HEK293 (cell line): ENCODE data around the gene APOBEC3B.
A peak's percentile ranks its signal among the peaks of the same experiment; 100 is the strongest.
"Not testable (repeated sequence)": the region's sequence is repeated elsewhere in the genome, so short reads cannot be mapped to it uniquely, and the experiment has no call there.

Experiments
- CTCF ChIA-PET: fragments of 350-600 bp; formaldehyde crosslinking; extraction: SDS; loops from one replicate; lab custom pipeline; 2021; ENCODE audit warnings: antibody characterized with exemption; lab: Yijun Ruan, JAX
- POLR2A ChIA-PET: fragments of 300-600 bp; formaldehyde crosslinking; extraction: SDS; loops from one replicate; lab custom pipeline; 2020; ENCODE audit warnings: antibody characterized with exemption, inconsistent platforms; lab: Yijun Ruan, JAX
- H3K27ac ChIP-seq: fragments of 200-500 bp; sonication (Bioruptor generic); 2 replicates; pipeline ENCODE4 v1.5.1; 2014; ENCODE audit warnings: low read depth, low read length, control low read depth, inconsistent platforms; ENCODE audit errors: extremely low read depth
- H3K36me3 ChIP-seq, 2 experiments: fragments of 200-500 bp in 1 of 2; sonication (Bioruptor generic) in 1 of 2; 1 replicate in 1 of 2; 2 replicates in 1 of 2; pipeline ENCODE4 v1.5.1; 2014 to 2017; ENCODE audit warnings: inconsistent platforms in 2 of 2, low read length in 2 of 2; ENCODE audit not compliant: control insufficient read depth in 2 of 2, insufficient read depth in 1 of 2
- H3K4me1 ChIP-seq: fragments of 200-500 bp; sonication (Bioruptor generic); 2 replicates; pipeline ENCODE4 v1.5.1; 2014; ENCODE audit warnings: mild to moderate bottlenecking, low read length, inconsistent platforms; ENCODE audit not compliant: control insufficient read depth, insufficient read depth
- H3K4me3 ChIP-seq: 2 replicates; pipeline ENCODE4 v1.5.1; 2011; ENCODE audit warnings: low read depth, mild to moderate bottlenecking, control low read depth, low read length, moderate library complexity
- H3K9me3 ChIP-seq: fragments of 200-500 bp; sonication (Bioruptor generic); 2 replicates; pipeline ENCODE4 v1.5.1; 2014; ENCODE audit warnings: low read depth, low read length, inconsistent platforms; ENCODE audit not compliant: control insufficient read depth, insufficient read depth
- PRDM1 ChIP-seq: fragments of 450-650 bp; formaldehyde crosslinking; IDR thresholded peaks from 2 replicates; pipeline ENCODE4; 2016; ENCODE audit warnings: missing biosample characterization, missing genetic modification characterization
- PRDM2 ChIP-seq: fragments of 450-650 bp; formaldehyde crosslinking; IDR thresholded peaks from 2 replicates; pipeline ENCODE4 v1.5.1; 2016; ENCODE audit warnings: missing biosample characterization, missing genetic modification characterization, borderline replicate concordance
- ZBTB17 ChIP-seq: fragments of 450-650 bp; formaldehyde crosslinking; IDR thresholded peaks from 2 replicates; pipeline ENCODE4 v1.5.1; 2016; ENCODE audit warnings: missing biosample characterization, missing genetic modification characterization
- ZEB2 ChIP-seq: fragments of 450-650 bp; formaldehyde crosslinking; IDR thresholded peaks from 2 replicates; pipeline ENCODE4 v1.5.1; 2016; ENCODE audit warnings: missing biosample characterization, missing genetic modification characterization
- ZFP41 ChIP-seq: fragments of 450-650 bp; formaldehyde crosslinking; IDR thresholded peaks from 2 replicates; pipeline ENCODE4 v1.5.1; 2016; ENCODE audit warnings: missing biosample characterization, missing genetic modification characterization, borderline replicate concordance
- ZIC2 ChIP-seq: fragments of 450-650 bp; formaldehyde crosslinking; IDR thresholded peaks from 2 replicates; pipeline ENCODE4 v1.5.1; 2016; ENCODE audit warnings: missing biosample characterization, missing genetic modification characterization
- ZNF148 ChIP-seq: fragments of 450-650 bp; formaldehyde crosslinking; IDR thresholded peaks from 2 replicates; pipeline ENCODE4 v1.5.0; 2017; ENCODE audit warnings: missing biosample characterization, missing genetic modification characterization, borderline replicate concordance
- ZNF366 ChIP-seq: fragments of 450-650 bp; formaldehyde crosslinking; conservative IDR thresholded peaks from 2 replicates; pipeline ENCODE4 v1.5.1; 2016; ENCODE audit warnings: missing biosample characterization, missing genetic modification characterization
- ZNF529 ChIP-seq: fragments of 450-650 bp; formaldehyde crosslinking; IDR thresholded peaks from 2 replicates; pipeline ENCODE4 v1.5.1; 2017; ENCODE audit warnings: missing genetic modification characterization, missing biosample characterization; ENCODE audit not compliant: insufficient replicate concordance
- ZNF544 ChIP-seq: fragments of 450-650 bp; formaldehyde crosslinking; IDR thresholded peaks from 2 replicates; pipeline ENCODE4 v1.5.0; 2017; ENCODE audit warnings: missing biosample characterization, missing genetic modification characterization
- ZNF571 ChIP-seq: fragments of 450-650 bp; formaldehyde crosslinking; IDR thresholded peaks from 2 replicates; pipeline ENCODE4 v1.5.0; 2017; ENCODE audit warnings: missing biosample characterization, missing genetic modification characterization
- ZNF664 ChIP-seq: fragments of 450-650 bp; formaldehyde crosslinking; IDR thresholded peaks from 2 replicates; pipeline ENCODE4 v1.5.1; 2016; ENCODE audit warnings: missing biosample characterization, missing genetic modification characterization
- ZNF776 ChIP-seq: fragments of 450-650 bp; formaldehyde crosslinking; IDR thresholded peaks from 2 replicates; pipeline ENCODE4 v1.5.0; 2017; ENCODE audit warnings: missing biosample characterization, missing genetic modification characterization, borderline replicate concordance
- ZNF777 ChIP-seq: fragments of 450-650 bp; formaldehyde crosslinking; IDR thresholded peaks from 2 replicates; pipeline ENCODE4 v1.5.1; 2017; ENCODE audit warnings: missing biosample characterization, missing genetic modification characterization, borderline replicate concordance
- ZNF785 ChIP-seq: fragments of 450-650 bp; formaldehyde crosslinking; IDR thresholded peaks from 2 replicates; pipeline ENCODE4 v1.5.1; 2016; ENCODE audit warnings: missing biosample characterization, missing genetic modification characterization

APOBEC3B gene

GRCh38 chr22:38957808-38958650, 24.1 kb upstream of the APOBEC3B start:
- no peaks in the 10 kb centered on the region for H3K9me3 ChIP-seq
- no peak overlapping the region for H3K4me3 ChIP-seq
- no peaks in the 10 kb centered on the region for H3K36me3 ChIP-seq
- TF ChIP-seq ZIC2 (no peak), ZBTB17 (tag by site-specific recombination) (peak; percentile 36; the same call in 1 of the 2 replicates), PRDM1 (tag by site-specific recombination) (peak; percentile 99), PRDM2 (tag by site-specific recombination) (no peak), ZNF776 (tag by site-specific recombination) (0 out of 2 replicates have a peak, but pooled peaks have one; percentile 9), ZNF571 (tag by site-specific recombination) (no peak), ZNF785 (tag by site-specific recombination) (0 out of 2 replicates have a peak, but pooled peaks have one; percentile 47), ZNF777 (tag by site-specific recombination) (0 out of 2 replicates have a peak, but pooled peaks have one; percentile 15), ZEB2 (tag by site-specific recombination) (no peak), ZNF529 (tag by site-specific recombination) (no peak), ZNF366 (tag by site-specific recombination) (peak; percentile 100), ZNF664 (tag by site-specific recombination) (peak; percentile 87), ZNF148 (0 out of 2 replicates have a peak, but pooled peaks have one; percentile 6), ZFP41 (tag by site-specific recombination) (no peak)
- POLR2A ChIA-PET, result no interaction called here
- H3K4me1 ChIP-seq, result no peaks in the 10 kb centered on the region
- CTCF ChIA-PET, result interaction anchor here (0.6 kb wide), 1 partner anchor 24 kb away, joined by 3 read pairs; no protein-coding TSS in a partner anchor
- no peak overlapping the region for H3K27ac ChIP-seq

- H3K4me3 ChIP-seq, H3K4me1 ChIP-seq, H3K36me3 ChIP-seq, CTCF ChIA-PET, H3K27ac ChIP-seq, POLR2A ChIA-PET, H3K9me3 ChIP-seq: not testable (repeated sequence)
- TF ChIP-seq ZNF366 (tag by site-specific recombination) (peak; percentile 99), ZNF544 (peak; percentile 30; the same call in 1 of the 2 replicates), PRDM1 (tag by site-specific recombination) (0 out of 2 replicates have a peak, but pooled peaks have one; percentile 0), ZNF571 (tag by site-specific recombination) (0 out of 2 replicates have a peak, but pooled peaks have one; percentile 24)
Measured at GRCh38 chr22:38958651-38958943, 23.6 kb upstream of the APOBEC3B start.
